Mesendoderm (in vitro differentiated cells): ENCODE data around the gene SYT8.

Experiments used
- DNase-seq: peaks from one replicate; pipeline ENCODE4 v3.0.0; 2013
- H2AK5ac ChIP-seq: 2 replicates; pipeline ENCODE4 v1.6.1; 2013; ENCODE audit warnings: low read length, inconsistent platforms
- H2BK120ac ChIP-seq: 2 replicates; pipeline ENCODE4 v1.6.1; 2013; ENCODE audit warnings: low read depth, mild to moderate bottlenecking, low read length, moderate library complexity, mixed read lengths
- H2BK15ac ChIP-seq: replicated peaks from 2 replicates; pipeline ENCODE4 v1.6.1; 2013; ENCODE audit warnings: low read depth, mild to moderate bottlenecking, moderate library complexity
- H2BK5ac ChIP-seq: 2 replicates; pipeline ENCODE4 v1.6.1; 2013; ENCODE audit warnings: low read length, inconsistent platforms
- H3K18ac ChIP-seq: 2 replicates; pipeline ENCODE4 v1.6.1; 2013; ENCODE audit warnings: mild to moderate bottlenecking, low read length, mixed read lengths
- H3K23ac ChIP-seq: one replicate; pipeline ENCODE4 v1.6.1; 2013; ENCODE audit warnings: low read length
- H3K27ac ChIP-seq: 2 replicates; pipeline ENCODE4 v1.5.1; 2013; ENCODE audit warnings: low read depth, mild to moderate bottlenecking, inconsistent platforms, low read length, moderate library complexity
- H3K27me3 ChIP-seq: 2 replicates; pipeline ENCODE4 v1.6.1; 2013; ENCODE audit warnings: low read length, control low read depth, mild to moderate bottlenecking, inconsistent platforms; ENCODE audit not compliant: insufficient read depth, poor library complexity
- H3K36me3 ChIP-seq: 2 replicates; pipeline ENCODE4 v1.6.1; 2013; ENCODE audit warnings: low read length, inconsistent platforms; ENCODE audit not compliant: control insufficient read depth, insufficient read depth
- H3K4ac ChIP-seq: one replicate; pipeline ENCODE4 v1.6.1; 2013; ENCODE audit warnings: low read depth, mild to moderate bottlenecking, low read length, moderate library complexity
- H3K4me1 ChIP-seq: 2 replicates; pipeline ENCODE4 v1.6.1; 2013; ENCODE audit warnings: low read depth, low read length, inconsistent platforms; ENCODE audit not compliant: control insufficient read depth
- H3K4me2 ChIP-seq: 2 replicates; pipeline ENCODE4 v1.6.1; 2013; ENCODE audit warnings: low read length
- H3K4me3 ChIP-seq: 2 replicates; pipeline ENCODE4 v1.5.1; 2013; ENCODE audit warnings: mild to moderate bottlenecking, low read length
- H3K56ac ChIP-seq: one replicate; pipeline ENCODE4 v1.6.1; 2013; ENCODE audit warnings: low read length
- H3K79me1 ChIP-seq: 2 replicates; pipeline ENCODE4 v1.6.1; 2013; ENCODE audit warnings: low read length, inconsistent platforms
- H3K79me2 ChIP-seq: 2 replicates; pipeline ENCODE4 v1.6.1; 2013; ENCODE audit warnings: mild to moderate bottlenecking, low read length; ENCODE audit not compliant: control insufficient read depth, insufficient read depth
- H3K9ac ChIP-seq: 2 replicates; pipeline ENCODE4 v1.6.1; 2013; ENCODE audit warnings: low read length, inconsistent platforms
- H4K5ac ChIP-seq: one replicate; pipeline ENCODE4 v1.6.1; 2013; ENCODE audit warnings: low read length
- H4K8ac ChIP-seq: one replicate; pipeline ENCODE4 v1.6.1; 2013; ENCODE audit warnings: low read depth, mild to moderate bottlenecking, control low read depth, low read length, moderate library complexity
- WGBS: extraction: QIAGEN DNeasy Blood & Tissue Kit; methylation state at CpG from one replicate; pipeline ENCODE4 v1.1.7; 2013; ENCODE audit warnings: low lambda C conversion rate, missing lambda C conversion rate; ENCODE audit not compliant: insufficient coverage; ENCODE audit errors: extremely low coverage; 5-methylcytosine and 5-hydroxymethylcytosine counted together

Gene SYT8

DNA sequence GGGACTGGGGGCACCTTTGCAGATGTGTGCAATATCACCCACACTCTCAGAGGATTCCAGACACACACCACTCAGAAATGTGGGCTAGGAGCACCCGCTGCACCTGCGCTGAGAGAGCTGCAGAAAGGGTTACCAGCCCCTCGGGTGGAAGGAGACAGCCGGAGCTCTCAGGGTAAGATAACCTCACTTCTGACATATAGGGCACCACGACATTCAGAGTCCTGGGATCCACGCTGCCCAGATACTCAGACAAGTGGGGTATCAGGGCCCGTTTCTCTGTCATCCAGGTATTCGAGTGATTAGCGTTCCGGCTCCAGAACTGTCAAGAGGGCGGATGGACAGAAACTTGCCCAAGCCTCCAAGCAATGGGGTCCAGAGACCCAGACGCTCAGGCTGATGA lies 6.2 kb upstream of the SYT8 start:
- DNase-seq: no peak
- H2BK120ac ChIP-seq: no peak overlapping the region
- H4K8ac ChIP-seq: no peak overlapping the region
- H3K4me3 ChIP-seq: no peak overlapping the region
- H3K36me3 ChIP-seq: no peaks in the 10 kb centered on the region
- H3K18ac ChIP-seq: no peak overlapping the region
- H2BK15ac ChIP-seq: no peak overlapping the region
- H3K23ac ChIP-seq: no peak overlapping the region
- H3K4me2 ChIP-seq: no peak overlapping the region
- H4K5ac ChIP-seq: no peak overlapping the region
- no peak overlapping the region for H3K56ac ChIP-seq
- H3K79me1 ChIP-seq: no peaks in the 10 kb centered on the region
- WGBS: no CpG with 5 or more reads among the region's 12 CpGs
- H2AK5ac ChIP-seq: no peak overlapping the region
- H3K9ac ChIP-seq: no peak overlapping the region
- no peak overlapping the region for H3K27ac ChIP-seq
- no peaks in the 10 kb centered on the region for H3K27me3 ChIP-seq
- no peak overlapping the region for H2BK5ac ChIP-seq
- H3K4ac ChIP-seq: no peak overlapping the region
- H3K4me1 ChIP-seq: no peaks in the 10 kb centered on the region
- H3K79me2 ChIP-seq: no peaks in the 10 kb centered on the region

DNA sequence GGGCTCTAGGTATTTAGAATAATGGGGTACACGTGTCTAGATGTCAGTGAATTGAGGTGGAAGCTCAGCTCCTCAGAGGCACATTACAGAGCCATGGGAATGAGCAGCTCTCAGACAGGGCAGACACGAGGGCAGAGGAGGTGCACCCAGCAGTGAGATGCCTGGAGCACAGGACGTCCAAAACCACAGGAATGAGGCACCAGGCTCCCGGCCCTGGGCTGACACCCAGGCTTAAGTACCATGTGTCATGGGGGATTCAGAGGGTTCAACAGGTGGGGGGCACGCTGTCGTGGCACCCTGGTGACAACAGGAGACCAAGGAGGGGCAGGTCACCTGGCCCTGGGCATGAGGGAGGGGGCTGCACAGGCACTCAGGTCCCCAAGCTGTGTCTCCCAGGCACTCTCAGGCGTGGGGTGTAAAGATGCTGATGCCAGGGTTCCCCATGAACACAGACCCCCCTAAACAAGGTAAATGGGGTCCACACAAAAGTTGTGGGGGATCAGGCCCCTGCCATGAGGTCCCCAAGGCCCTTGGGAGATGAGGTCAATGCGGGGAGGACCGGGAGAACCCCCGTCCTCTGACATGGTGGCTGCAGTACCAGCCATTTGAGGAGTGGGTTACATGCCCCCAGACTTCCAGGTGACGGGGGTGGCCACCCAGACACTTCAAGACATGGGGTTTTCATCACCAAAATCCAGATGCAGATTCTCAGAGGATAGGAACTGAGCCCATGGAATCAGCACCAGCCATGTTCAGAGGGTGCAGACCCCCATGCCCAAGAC lies 5.6 kb upstream of the SYT8 start:
- Histone ChIP-seq H3K4me1 (no peaks in the 10 kb centered on the region), H3K4me2 (no peak overlapping the region), H3K56ac (no peak overlapping the region), H3K27ac (no peak overlapping the region), H4K8ac (no peak overlapping the region), H3K4ac (no peak overlapping the region), H2AK5ac (no peak overlapping the region), H2BK5ac (no peak overlapping the region), H2BK120ac (no peak overlapping the region), H3K23ac (no peak overlapping the region), H3K18ac (no peak overlapping the region), H3K4me3 (no peak overlapping the region), H3K27me3 (no peaks in the 10 kb centered on the region), H3K79me1 (no peaks in the 10 kb centered on the region), H3K36me3 (no peaks in the 10 kb centered on the region), H4K5ac (no peak overlapping the region), H3K79me2 (no peaks in the 10 kb centered on the region), H3K9ac (no peak overlapping the region), H2BK15ac (no peak overlapping the region)
- no CpG with 5 or more reads among the region's 11 CpGs for WGBS
- DNase-seq: no peak

DNA sequence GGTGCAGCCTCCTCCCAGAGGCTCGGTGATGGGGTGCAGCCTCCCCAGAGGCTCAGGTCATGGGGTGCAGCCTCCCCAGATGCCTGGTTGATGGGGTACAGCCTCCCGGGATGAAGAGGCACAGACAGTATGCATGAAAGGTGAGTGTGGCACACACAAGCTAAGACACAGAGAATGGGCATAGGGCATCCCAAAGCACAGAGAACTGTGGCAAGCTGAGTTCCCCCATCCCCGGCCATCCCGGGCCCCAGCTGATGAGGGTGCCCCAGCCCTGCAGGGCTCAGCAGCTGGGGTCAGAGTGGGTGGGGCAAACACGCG lies 4.8 kb upstream of the SYT8 start:
- H3K4me3 ChIP-seq: no peak overlapping the region
- H3K23ac ChIP-seq: no peak overlapping the region
- H3K79me2 ChIP-seq: no peaks in the 10 kb centered on the region
- no peak overlapping the region for H2AK5ac ChIP-seq
- no peak overlapping the region for H2BK15ac ChIP-seq
- no peak overlapping the region for H4K5ac ChIP-seq
- no peak overlapping the region for H3K4me2 ChIP-seq
- no peak overlapping the region for H3K18ac ChIP-seq
- H3K9ac ChIP-seq: no peak overlapping the region
- DNase-seq: no peak
- no peak overlapping the region for H4K8ac ChIP-seq
- H3K79me1 ChIP-seq: no peaks in the 10 kb centered on the region
- no peak overlapping the region for H2BK5ac ChIP-seq
- H3K27ac ChIP-seq: no peak overlapping the region
- no CpG with 5 or more reads among the region's 6 CpGs for WGBS
- H3K4me1 ChIP-seq: no peaks in the 10 kb centered on the region
- H2BK120ac ChIP-seq: no peak overlapping the region
- H3K56ac ChIP-seq: no peak overlapping the region
- no peaks in the 10 kb centered on the region for H3K36me3 ChIP-seq
- no peaks in the 10 kb centered on the region for H3K27me3 ChIP-seq
- H3K4ac ChIP-seq: no peak overlapping the region

DNA sequence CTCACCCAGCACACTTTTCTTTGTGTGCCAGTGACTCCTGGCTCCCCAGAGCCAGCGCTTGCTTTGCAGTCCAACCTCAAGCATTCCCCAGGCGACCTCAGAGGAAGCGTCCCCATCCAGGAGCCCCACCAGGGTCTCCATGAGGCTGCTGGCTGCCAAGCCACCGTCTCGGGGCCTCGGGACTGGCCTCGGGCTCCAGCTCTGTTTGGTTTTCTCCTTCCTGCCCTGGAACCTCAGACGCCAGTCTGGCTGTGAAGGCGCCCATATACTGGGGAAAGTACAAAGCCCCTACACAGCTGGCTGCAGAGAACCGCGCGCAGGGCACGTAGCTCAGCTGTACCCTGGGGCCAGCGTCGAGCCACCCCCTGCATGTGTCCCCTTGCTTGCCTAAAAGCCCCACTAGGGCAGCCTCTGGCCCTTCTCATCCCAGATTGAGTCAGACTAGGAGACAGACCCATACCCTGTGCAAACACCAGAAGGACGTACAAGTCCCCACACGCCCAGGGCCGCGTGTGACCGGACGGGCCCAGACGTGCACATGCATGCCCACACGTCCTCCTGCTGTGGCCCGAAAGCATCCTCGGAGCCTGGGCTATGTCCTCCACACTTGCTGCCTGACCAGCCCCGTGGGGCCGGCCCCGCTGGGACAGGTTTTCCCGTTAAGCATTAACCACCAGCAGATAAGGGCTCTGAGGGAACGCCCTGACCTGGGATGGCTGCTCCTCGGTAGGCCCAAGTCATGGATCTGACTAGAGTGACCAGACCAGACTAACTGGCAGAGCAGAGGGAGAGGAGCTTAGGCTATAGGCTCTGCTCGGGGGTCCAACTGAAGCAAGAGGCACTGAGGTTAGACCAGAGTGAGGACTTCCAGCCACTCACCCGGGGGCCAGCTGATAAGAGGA lies 4.2 kb upstream of the SYT8 start:
- DNase-seq: no peak
- Histone ChIP-seq H3K36me3 (no peaks in the 10 kb centered on the region), H2BK15ac (no peak overlapping the region), H3K27me3 (no peaks in the 10 kb centered on the region), H3K23ac (no peak overlapping the region), H3K79me2 (no peaks in the 10 kb centered on the region), H3K4me3 (no peak overlapping the region), H3K4ac (no peak overlapping the region), H3K18ac (no peak overlapping the region), H2BK5ac (no peak overlapping the region), H3K56ac (no peak overlapping the region), H3K79me1 (no peaks in the 10 kb centered on the region), H3K9ac (no peak overlapping the region), H4K8ac (no peak overlapping the region), H2AK5ac (no peak overlapping the region), H3K4me1 (no peaks in the 10 kb centered on the region), H2BK120ac (no peak overlapping the region), H4K5ac (no peak overlapping the region), H3K27ac (no peak overlapping the region), H3K4me2 (no peak overlapping the region)
- no CpG with 5 or more reads among the region's 33 CpGs for WGBS

DNA sequence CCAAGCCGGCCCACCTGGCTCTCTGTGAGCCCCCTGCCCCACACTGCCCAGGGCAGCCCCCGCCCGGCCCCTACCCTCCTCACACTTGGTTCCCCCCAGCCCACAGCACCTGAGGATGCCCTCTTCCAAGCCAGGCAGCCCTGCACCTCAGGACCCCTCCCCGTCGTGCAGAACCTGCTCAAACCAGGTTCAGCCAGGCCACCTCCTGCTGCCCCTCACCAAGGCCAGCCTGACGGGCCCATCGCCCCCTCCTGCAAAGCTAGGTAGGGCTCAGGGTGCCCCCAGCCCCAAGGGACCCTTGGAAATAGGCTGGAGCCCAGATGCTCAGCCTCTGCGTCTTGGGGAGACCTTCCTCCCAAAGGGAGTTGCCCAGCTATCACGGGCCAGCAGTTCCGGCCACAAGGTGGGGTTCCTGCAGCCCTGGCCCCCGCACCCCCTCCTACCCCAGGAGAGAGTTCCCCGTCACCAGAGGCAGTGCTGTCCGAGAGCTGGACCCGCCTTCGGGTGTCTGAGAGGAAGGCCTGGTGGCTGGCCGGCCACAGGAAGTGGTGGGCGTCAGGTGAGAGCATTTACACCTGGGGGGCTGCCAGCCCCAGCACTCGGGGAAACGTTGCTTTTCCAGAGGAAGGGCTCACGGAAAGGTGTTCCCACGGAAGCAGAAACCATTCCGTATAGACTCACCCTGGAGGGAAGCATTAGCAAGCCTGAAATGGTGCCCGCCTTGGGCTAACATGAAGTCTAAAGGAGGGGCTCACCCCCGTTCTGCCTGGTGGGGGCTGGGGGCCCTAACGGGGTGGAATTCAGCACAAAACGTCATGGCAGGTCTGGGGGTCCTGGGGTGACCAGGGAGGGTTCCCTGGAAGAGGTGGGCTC lies 3.2 kb upstream of the SYT8 start:
- Histone ChIP-seq H3K36me3 (no peaks in the 10 kb centered on the region), H3K79me1 (no peaks in the 10 kb centered on the region), H3K4me1 (no peaks in the 10 kb centered on the region), H3K9ac (no peak overlapping the region), H3K18ac (no peak overlapping the region), H2BK15ac (no peak overlapping the region), H2AK5ac (no peak overlapping the region), H2BK120ac (no peak overlapping the region), H2BK5ac (no peak overlapping the region), H3K79me2 (no peaks in the 10 kb centered on the region), H3K23ac (no peak overlapping the region), H3K4me3 (no peak overlapping the region), H3K56ac (peak overlapping the region; percentile 42), H3K4me2 (no peak overlapping the region), H4K8ac (no peak overlapping the region), H3K4ac (no peak overlapping the region), H3K27me3 (no peaks in the 10 kb centered on the region), H4K5ac (no peak overlapping the region), H3K27ac (no peak overlapping the region)
- no peak for DNase-seq
- no CpG with 5 or more reads among the region's 26 CpGs for WGBS
